ENCODE data around the gene HSPA4L. TPM values are rescaled to one million over a fixed set of nuclear protein-coding genes. Genes with fewer than 3 reads are reported as not detected.

Gene HSPA4L
- total RNA-seq, 1 donor = 4.0 TPM

DNA sequence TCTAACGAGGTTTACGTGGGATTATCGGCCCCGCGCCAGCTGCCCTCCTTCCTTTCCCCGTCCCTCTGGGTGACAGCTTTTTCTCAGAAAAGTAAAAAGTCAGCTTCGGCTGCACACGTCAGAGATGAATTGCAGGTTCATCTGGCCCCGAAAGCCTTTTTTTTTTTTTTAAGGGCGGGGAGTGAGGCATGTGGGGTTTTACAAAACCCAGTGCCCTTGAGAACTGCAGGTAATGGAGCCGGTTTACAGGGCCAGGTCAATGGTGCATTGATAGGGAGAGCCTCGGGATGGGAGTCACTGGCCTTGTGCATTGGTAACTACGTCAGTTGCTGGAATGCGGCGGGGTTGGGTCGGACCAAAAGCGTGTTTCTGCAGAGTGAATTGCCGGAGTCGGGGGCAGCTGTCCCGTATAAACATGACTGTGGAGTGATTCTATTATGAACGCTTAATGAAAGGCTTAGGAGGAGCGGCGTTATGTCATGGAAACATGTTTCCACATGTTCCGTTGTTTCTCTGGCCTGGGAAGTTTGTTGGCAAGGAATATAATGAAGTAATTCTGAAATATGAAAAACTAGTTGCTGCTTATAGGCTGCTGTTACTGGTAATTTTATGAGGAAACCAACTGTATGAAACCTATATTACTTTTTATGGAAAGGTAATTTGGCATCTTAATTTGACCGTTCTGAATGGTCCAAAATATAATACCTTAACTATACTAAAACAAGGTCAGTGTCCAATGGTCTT is 1.1 kb downstream of the HSPA4L start:
- Histone ChIP-seq H3K4me3 (ENCODE audit: insufficient read depth, low read length) (peak overlapping the region; percentile 88), H3K4me1 (ENCODE audit: insufficient read depth, low read length) (peaks cover 9% of the 10 kb centered on the region), H2AFZ (ENCODE audit: low read length) (peak overlapping the region; percentile 98), H3K79me2 (ENCODE audit: insufficient read depth, low read length) (no peaks in the 10 kb centered on the region), H3K36me3 (ENCODE audit: insufficient read depth, low read length) (no peaks in the 10 kb centered on the region), H3K4me2 (ENCODE audit: insufficient read depth, low read length) (peak overlapping the region; percentile 100), H3K27me3 (ENCODE audit: insufficient read depth, low read length) (peaks cover 15% of the 10 kb centered on the region), H3K27ac (ENCODE audit: low read depth, low read length) (peak overlapping the region; percentile 68), H4K20me1 (ENCODE audit: insufficient read depth, low read length) (no peaks in the 10 kb centered on the region), H3K9me3 (ENCODE audit: low read depth, low read length) (no peaks in the 10 kb centered on the region)
- DNase-seq (ENCODE audit: insufficient read length, low spot score, missing footprints) = peak; percentile 81
- TF ChIP-seq, protein P1, sequence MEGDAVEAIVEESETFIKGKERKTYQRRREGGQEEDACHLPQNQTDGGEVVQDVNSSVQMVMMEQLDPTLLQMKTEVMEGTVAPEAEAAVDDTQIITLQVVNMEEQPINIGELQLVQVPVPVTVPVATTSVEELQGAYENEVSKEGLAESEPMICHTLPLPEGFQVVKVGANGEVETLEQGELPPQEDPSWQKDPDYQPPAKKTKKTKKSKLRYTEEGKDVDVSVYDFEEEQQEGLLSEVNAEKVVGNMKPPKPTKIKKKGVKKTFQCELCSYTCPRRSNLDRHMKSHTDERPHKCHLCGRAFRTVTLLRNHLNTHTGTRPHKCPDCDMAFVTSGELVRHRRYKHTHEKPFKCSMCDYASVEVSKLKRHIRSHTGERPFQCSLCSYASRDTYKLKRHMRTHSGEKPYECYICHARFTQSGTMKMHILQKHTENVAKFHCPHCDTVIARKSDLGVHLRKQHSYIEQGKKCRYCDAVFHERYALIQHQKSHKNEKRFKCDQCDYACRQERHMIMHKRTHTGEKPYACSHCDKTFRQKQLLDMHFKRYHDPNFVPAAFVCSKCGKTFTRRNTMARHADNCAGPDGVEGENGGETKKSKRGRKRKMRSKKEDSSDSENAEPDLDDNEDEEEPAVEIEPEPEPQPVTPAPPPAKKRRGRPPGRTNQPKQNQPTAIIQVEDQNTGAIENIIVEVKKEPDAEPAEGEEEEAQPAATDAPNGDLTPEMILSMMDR (IDR thresholded peaks at IDR 0.05; ENCODE audit: extremely low read depth, low read depth, low read length) = no peak

DNA sequence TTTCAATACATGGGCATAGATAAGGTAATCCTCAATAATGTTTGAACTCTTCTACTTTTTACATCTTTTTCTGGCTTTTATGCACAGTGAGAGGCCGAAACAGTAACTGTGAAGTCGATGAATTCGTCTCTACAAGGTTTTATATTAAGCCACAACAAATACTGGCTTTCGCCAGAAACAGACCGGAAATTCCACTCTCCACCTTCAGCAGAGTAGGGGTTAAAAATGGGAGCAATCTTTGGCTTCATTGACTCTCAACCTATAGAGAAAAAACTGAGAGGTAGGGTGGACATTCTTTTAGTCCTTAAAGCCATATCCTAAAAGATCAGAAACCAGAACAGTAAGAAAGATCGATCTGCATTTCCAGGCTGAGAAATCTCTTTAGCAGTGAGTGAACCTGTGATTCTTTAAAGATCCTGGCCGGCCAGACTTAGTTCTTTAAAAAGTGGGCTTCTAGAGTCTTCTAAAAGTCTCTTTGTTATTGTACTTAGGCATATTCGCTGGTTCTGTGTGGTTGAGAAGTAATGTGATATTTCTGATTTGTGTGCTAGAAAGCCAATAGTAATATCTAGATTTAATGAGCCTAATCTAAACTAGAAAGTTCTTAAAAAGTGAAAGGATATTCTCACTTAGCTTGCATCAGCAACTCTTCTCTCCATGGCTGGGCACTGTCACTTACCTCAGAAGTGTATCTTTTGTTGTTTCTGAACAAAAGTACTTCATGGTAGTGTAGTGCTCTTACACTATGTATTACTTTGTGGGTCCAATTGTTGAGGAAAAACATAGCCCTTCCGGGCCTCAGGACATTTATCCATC is 2.0 kb downstream of the HSPA4L start:
- H3K27me3 ChIP-seq (ENCODE audit: insufficient read depth, low read length) = peaks cover 12% of the 10 kb centered on the region
- no peak overlapping the region for H3K4me3 ChIP-seq (ENCODE audit: insufficient read depth, low read length)
- peak overlapping the region; percentile 100 for H3K4me2 ChIP-seq (ENCODE audit: insufficient read depth, low read length)
- TF ChIP-seq, protein P1 (IDR thresholded peaks at IDR 0.05; ENCODE audit: extremely low read depth, low read depth, low read length) = no peak
- H3K27ac ChIP-seq (ENCODE audit: low read depth, low read length) = no peak overlapping the region
- peak overlapping the region; percentile 3 for H2AFZ ChIP-seq (ENCODE audit: low read length)
- peak; percentile 32 for DNase-seq (ENCODE audit: insufficient read length, low spot score, missing footprints)
- no peaks in the 10 kb centered on the region for H4K20me1 ChIP-seq (ENCODE audit: insufficient read depth, low read length)
- no peaks in the 10 kb centered on the region for H3K36me3 ChIP-seq (ENCODE audit: insufficient read depth, low read length)
- no peaks in the 10 kb centered on the region for H3K9me3 ChIP-seq (ENCODE audit: low read depth, low read length)
- H3K4me1 ChIP-seq (ENCODE audit: insufficient read depth, low read length) = peaks cover 9% of the 10 kb centered on the region
- no peaks in the 10 kb centered on the region for H3K79me2 ChIP-seq (ENCODE audit: insufficient read depth, low read length)

DNA sequence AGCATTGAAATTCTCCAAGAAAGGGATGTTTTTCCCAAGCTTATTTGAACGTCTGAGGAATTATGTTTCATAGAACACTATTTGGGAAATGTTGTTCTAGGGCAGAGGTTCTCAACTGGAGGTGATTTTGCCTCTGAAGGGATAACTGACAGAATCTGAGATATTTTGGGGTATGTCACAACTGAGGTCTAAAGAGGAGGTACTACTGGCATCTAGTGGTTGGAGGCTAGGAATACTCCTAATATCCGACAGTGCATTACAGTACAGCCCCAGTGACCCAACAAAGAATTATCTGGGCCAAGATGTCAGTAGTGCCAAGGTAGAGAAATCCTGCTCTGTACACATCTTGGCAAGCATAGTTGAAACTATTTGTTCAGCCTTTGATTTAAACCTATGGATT is 6.4 kb downstream of the HSPA4L start:
- Histone ChIP-seq H3K79me2 (ENCODE audit: insufficient read depth, low read length) (no peaks in the 10 kb centered on the region), H2AFZ (ENCODE audit: low read length) (no peak overlapping the region), H3K27ac (ENCODE audit: low read depth, low read length) (no peak overlapping the region), H3K9me3 (ENCODE audit: low read depth, low read length) (no peaks in the 10 kb centered on the region), H3K27me3 (ENCODE audit: insufficient read depth, low read length) (peaks cover 3% of the 10 kb centered on the region), H3K4me1 (ENCODE audit: insufficient read depth, low read length) (no peaks in the 10 kb centered on the region), H3K4me2 (ENCODE audit: insufficient read depth, low read length) (no peak overlapping the region), H3K36me3 (ENCODE audit: insufficient read depth, low read length) (no peaks in the 10 kb centered on the region), H3K4me3 (ENCODE audit: insufficient read depth, low read length) (no peak overlapping the region), H4K20me1 (ENCODE audit: insufficient read depth, low read length) (no peaks in the 10 kb centered on the region)
- TF ChIP-seq, protein P1 (IDR thresholded peaks at IDR 0.05; ENCODE audit: extremely low read depth, low read depth, low read length) = peak; percentile 33
- no peak for DNase-seq (ENCODE audit: insufficient read length, low spot score, missing footprints)

DNA sequence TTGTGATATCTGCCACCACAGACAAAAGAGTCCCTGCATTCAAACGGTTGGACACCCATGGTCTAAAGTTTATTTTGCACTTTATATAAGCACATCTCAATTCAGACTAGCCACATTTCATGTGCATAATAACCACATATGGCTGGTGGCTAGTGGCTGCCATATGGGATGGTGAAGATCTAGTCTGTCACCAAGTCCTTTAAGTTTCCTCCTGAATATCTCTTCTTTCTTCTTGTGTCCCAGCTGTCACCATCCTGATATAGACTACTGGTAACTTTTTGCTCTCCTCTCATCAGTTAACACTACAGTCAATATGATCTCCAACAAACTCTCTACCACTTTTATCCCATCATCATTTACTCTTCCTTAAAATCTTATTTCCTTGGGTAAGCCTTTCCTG is 9.3 kb downstream of the HSPA4L start:
- H2AFZ ChIP-seq (ENCODE audit: low read length) = no peak overlapping the region
- H3K79me2 ChIP-seq (ENCODE audit: insufficient read depth, low read length) = no peaks in the 10 kb centered on the region
- no peaks in the 10 kb centered on the region for H3K36me3 ChIP-seq (ENCODE audit: insufficient read depth, low read length)
- no peaks in the 10 kb centered on the region for H3K9me3 ChIP-seq (ENCODE audit: low read depth, low read length)
- H3K4me1 ChIP-seq (ENCODE audit: insufficient read depth, low read length) = no peaks in the 10 kb centered on the region
- no peak overlapping the region for H3K4me2 ChIP-seq (ENCODE audit: insufficient read depth, low read length)
- no peak overlapping the region for H3K27ac ChIP-seq (ENCODE audit: low read depth, low read length)
- peaks cover 3% of the 10 kb centered on the region for H3K27me3 ChIP-seq (ENCODE audit: insufficient read depth, low read length)
- H4K20me1 ChIP-seq (ENCODE audit: insufficient read depth, low read length) = no peaks in the 10 kb centered on the region
- DNase-seq (ENCODE audit: insufficient read length, low spot score, missing footprints) = no peak
- no peak overlapping the region for H3K4me3 ChIP-seq (ENCODE audit: insufficient read depth, low read length)
- TF ChIP-seq, protein P1 (IDR thresholded peaks at IDR 0.05; ENCODE audit: extremely low read depth, low read depth, low read length) = no peak
